ENCODE results near the gene NFAM1. TPM values are rescaled to one million over a fixed set of nuclear protein-coding genes. Genes with fewer than 3 reads are reported as not detected.

NFAM1 gene
- total and polyA plus RNA-seq, 2 experiments from 2014 or later: 0.11 to 0.49 TPM

- Mint-ChIP-seq H3K27ac (no peak overlapping the region), H3K27me3 (ENCODE audit: insufficient read depth, low read depth, poor library complexity) (peaks cover 18% of the 10 kb centered on the region), H3K9me3 (no peaks in the 10 kb centered on the region), H3K36me3 (ENCODE audit: low read depth) (no peaks in the 10 kb centered on the region), H3K4me3 (no peak overlapping the region), H3K4me1 (peaks cover 23% of the 10 kb centered on the region)
- DNase-seq (ENCODE audit: low spot score) (no peak), ATAC-seq (no peak)
- no peak overlapping the region for H3K27ac ChIP-seq (ENCODE audit: low read depth)
- no peak overlapping the region for H3K4me3 ChIP-seq
- H3K79me2 ChIP-seq (replicated peaks; ENCODE audit: insufficient read depth): peaks cover 3% of the 10 kb centered on the region
- no peaks in the 10 kb centered on the region for H3F3A ChIP-seq (replicated peaks; ENCODE audit: low read depth)
- H3K4me1 ChIP-seq (ENCODE audit: insufficient read depth): peaks cover under 1% of the 10 kb centered on the region; the same call in 1 of the 2 replicates
- H3K4me2 ChIP-seq: no peak overlapping the region
- no peaks in the 10 kb centered on the region for H3K9me2 ChIP-seq (ENCODE audit: insufficient read depth)
- TF ChIP-seq EZH2phosphoT487 (IDR thresholded peaks at IDR 0.05; ENCODE audit: unreplicated experiment) (no peak), REST (IDR thresholded peaks at IDR 0.05; ENCODE audit: unreplicated experiment) (no peak), CTCF (conservative IDR thresholded peaks at IDR 0.05; ENCODE audit: low read depth in 2 of 2) (no peak), NANOG (IDR thresholded peaks at IDR 0.05; ENCODE audit: borderline replicate concordance) (no peak), POLR2AphosphoS5 (IDR thresholded peaks at IDR 0.05; ENCODE audit: low read depth) (no peak), ZNF114 (CRISPR knock-in tag; IDR thresholded peaks at IDR 0.05) (no peak), ZNF462 (CRISPR knock-in tag; IDR thresholded peaks at IDR 0.05) (no peak), CREB1 (CRISPR knock-in tag; IDR thresholded peaks at IDR 0.05; ENCODE audit: low read depth) (no peak), ETS1 (IDR thresholded peaks at IDR 0.05) (no peak), JUNB (IDR thresholded peaks at IDR 0.05; ENCODE audit: unreplicated experiment) (no peak)
- no peaks in the 10 kb centered on the region for H3K27me3 ChIP-seq (ENCODE audit: insufficient read depth)
- H4K20me1 ChIP-seq (replicated peaks; ENCODE audit: insufficient read depth): peaks cover 5% of the 10 kb centered on the region; the same call in 1 of the 2 replicates
- no peaks in the 10 kb centered on the region for H3K36me3 ChIP-seq (ENCODE audit: insufficient read depth)
- no peak overlapping the region for H2AFZ ChIP-seq
Observed at GRCh38 chr22:42335839-42336378, 96.3 kb downstream of the NFAM1 start.

Measured in GM23338 (cell line).